Spleen (tissue), 7 donors: Measurements from ENCODE around the gene CCDC138.

Experiments
- CTCF ChIP-seq, 11 experiments: fragments of 200-600 bp in 7 of 11; fragments of 450-650 bp in 4 of 11; sonication (generic) in 4 of 11; IDR thresholded peaks in 8 of 11; conservative IDR thresholded peaks in 3 of 11; 1 replicate in 7 of 11; 2 replicates in 4 of 11; pipeline versions ENCODE4 v1.4.0 to v1.8.0; 2016 to 2021; ENCODE audit warnings: antibody characterized with exemption in 11 of 11, inconsistent platforms in 4 of 11, mild to moderate bottlenecking in 1 of 11
- POLR2A ChIP-seq, 3 donors: fragments of 450-650 bp; IDR thresholded peaks; one replicate each; pipeline ENCODE4 v1.5.1; 2017; ENCODE audit warnings: antibody characterized with exemption in 3 of 3, mild to moderate bottlenecking in 1 of 3
- POLR2AphosphoS5 ChIP-seq, 3 donors: sonication (generic); formaldehyde crosslinking; IDR thresholded peaks; one replicate each; pipeline ENCODE4 v1.5.1; 2017; ENCODE audit warnings: antibody characterized with exemption in 3 of 3
- donor health status: DM: no; HTN: no; CAD: no; lungs with moderate emphysema.
- donor health status: DM: no; HTN: no; CAD: no.
- donor health status: DM: no; HTN: no; CAD: no.

- no peak for TF ChIP-seq POLR2A (IDR thresholded peaks at IDR 0.05)
- no peak for TF ChIP-seq CTCF (IDR thresholded peaks at IDR 0.05 in 8 of 11, conservative IDR thresholded peaks at IDR 0.05 in 3 of 11)
- TF ChIP-seq POLR2AphosphoS5 (IDR thresholded peaks at IDR 0.05), result no peak
Measured at GRCh38 chr2:108866041-108866440, 79.5 kb downstream of the CCDC138 start.
